GM19240 (cell line): ENCODE results near the gene BMP7.

Source experiments
- DNase-seq: peaks from one replicate; pipeline ENCODE4 v3.0.0; 2011; ENCODE audit warnings: low spot score; ENCODE audit not compliant: insufficient read length

The BMP7 gene

DNA sequence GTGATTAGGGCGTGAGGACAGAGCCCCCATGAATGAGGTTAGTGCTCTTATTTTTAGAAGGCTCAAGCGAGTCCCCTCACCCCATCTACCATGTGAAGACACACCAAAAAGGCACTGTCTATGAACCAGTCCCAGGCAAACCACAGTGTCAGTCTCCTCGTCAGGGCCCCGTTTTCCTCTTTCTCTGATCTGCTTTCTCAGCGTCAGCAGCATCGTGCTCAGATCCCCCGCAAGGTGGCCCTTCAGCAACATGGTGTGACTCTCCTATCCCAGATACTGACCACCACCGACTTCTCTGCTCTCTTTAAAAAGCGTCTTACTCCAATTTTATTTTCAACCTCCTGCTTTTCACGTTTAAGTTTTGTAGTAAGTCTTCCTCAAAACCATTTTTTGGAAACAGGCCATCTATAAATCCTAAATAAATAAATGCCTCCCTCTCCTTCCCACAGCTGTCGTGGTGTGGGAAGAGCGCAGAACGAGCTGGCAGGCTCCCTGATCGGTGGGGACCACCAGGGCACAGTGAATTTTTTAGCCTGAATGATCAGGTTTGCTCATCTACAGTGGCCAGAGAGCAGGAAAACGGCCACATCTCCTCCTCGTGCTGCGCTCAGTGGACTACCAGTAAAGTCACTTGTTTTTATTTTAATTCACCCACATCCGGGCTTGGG lies 113.1 kb downstream of the BMP7 start:
- no peak for DNase-seq

DNA sequence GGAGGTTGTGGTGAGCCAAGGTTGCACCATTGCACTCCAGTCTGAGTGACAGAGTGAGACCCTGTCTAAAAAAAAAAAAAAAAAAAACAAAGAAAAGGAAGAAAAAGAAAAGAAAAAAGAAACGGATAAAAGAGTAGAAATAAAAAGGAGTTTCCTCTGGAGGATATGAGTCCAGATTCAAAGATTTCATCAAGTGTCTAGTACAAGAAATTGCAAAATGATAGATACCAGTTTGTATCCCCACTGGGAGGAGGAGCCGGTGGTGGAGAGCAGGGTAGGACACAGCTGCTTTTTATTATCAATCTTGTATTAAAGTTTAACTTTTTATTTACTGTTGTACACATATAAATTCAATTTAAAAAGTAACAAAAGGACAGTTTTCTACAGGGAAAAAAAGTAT lies 113.9 kb downstream of the BMP7 start:
- DNase-seq = no peak

DNA sequence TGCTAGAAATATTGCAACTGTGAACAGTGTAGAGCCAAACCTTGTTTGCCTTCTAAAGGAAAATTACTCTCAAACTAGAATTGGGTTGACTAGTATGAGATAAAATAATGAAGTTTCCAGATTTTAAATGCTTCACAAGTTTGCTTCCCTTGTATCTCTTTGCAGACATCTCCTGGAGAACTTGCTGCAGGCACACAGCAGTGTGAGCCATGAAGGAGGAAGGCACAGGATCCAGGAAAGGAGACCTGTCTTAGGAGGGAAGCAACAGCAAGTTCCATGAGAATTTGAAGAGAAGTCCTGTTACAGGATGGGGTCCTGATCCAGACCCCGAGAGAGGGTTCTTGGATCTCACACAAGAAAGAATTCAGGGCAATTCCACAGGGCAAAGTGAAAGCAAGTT lies 115.9 kb downstream of the BMP7 start:
- DNase-seq = no peak

DNA sequence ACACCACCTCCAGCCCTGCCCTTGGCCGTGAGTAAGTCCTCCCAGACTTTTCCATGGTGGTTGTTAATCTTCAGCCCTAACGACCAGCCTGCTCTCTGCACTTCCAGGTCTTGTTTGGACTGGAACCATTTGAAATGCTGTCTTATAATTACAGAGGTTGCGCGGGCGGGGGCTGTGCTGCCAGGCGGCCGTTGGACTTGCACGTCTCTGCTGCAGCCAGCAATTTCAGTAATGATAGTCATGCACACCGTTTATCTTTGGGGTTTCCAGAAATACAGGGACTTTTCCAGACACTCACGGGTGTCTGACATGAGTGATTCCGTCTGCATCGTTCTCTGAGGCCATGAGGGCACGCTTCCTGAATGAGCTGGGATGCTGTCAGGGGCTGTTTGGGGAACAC lies 118.2 kb downstream of the BMP7 start:
- no peak for DNase-seq

DNA sequence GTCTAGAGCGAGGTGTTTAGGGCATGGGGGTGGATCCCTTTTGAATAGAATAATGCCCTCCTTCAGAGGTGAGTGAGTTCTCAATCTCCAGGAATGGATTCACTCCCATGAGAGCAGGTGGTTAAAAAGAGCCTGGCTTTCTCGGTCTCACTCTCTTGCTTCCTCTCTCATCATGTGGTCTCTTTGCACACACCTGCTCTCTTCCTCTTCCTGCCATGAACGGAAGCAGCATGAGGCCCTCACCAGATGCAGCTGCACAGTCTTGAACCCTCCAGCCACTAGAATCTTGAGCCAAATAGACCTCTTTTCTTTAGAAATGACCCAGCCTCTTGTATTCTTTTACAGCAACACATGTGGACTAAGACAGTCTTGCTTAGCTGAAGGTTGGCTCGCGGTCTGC lies 119.3 kb downstream of the BMP7 start:
- no peak for DNase-seq

DNA sequence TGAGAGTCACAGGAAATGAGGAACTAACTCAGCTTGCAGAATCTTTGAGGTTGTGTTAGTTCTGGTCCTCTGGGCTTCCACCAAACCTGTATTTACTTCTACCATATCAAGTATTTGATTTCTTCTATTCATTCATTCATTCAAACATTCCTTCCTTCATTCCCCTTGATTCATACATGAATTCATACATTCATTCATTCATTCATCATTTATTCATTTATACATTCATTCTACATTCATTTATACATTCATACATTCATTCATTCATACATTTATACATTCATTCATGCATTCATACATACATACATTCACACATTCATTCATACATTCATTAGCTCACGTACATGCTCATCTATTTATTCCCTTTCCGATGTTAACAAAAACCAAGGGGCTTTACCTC lies 120.3 kb downstream of the BMP7 start:
- no peak for DNase-seq

DNA sequence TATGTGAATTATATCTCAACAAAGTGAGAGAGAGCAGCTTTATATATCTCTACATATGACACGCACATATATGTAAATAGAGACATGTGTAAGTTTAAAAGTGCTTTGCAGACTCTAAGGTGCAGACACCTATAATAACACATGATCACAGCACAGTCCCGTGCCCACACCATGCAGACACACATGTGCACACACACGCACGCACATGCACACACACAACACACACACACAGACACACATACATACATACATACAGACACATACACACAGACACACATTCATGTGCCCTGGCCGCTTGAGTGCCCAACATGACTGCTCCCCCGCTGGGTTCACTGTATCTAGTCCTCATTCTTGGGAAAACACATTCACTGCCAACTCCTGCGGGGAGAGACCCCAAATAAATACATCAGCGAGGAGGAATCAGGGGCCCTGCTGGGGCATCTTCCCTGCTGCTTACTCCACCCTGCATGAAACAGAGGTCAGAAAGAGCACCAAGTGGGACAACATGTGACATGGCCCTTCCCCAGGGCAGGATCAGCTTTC lies 121.3 kb downstream of the BMP7 start:
- no peak for DNase-seq

DNA sequence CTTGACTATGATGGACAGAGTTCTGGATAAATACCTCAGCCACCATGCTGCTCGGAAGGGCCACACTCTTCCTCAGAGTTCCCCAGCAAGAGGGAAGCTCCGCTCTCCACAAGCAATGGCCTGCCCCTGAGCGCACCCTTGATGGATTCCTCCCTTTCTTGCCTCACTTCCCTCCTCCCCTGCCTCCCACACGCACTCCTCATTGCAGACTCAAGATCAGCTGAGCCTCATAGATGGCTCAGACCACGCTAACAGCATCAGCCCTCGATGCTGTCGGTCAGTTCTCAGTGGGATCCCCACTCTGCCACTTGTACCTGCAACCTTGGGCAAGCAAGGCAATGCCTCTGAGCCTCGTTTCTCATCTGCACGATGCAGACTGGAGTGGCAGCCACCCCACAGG lies 123.3 kb downstream of the BMP7 start:
- no peak for DNase-seq

DNA sequence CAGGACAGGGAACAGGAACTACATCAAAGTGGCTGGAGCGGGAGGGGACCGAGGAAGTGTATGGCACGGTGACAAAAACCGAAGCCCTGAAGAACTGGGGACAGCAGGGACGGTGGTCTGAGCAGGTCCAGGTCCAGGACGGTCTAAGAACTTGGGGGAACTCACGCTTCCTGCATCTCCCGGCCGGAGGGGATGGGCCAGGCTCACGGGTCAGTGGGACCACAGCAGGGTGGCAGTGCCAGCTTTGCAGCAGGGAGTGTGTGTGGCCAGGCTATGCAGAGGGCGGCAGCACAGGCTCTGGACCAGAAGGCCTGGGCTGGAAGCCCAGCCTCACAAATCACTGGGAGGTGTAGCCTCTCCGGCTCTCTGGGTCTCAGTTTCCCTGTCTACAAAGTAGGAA lies 123.8 kb downstream of the BMP7 start:
- DNase-seq = no peak

DNA sequence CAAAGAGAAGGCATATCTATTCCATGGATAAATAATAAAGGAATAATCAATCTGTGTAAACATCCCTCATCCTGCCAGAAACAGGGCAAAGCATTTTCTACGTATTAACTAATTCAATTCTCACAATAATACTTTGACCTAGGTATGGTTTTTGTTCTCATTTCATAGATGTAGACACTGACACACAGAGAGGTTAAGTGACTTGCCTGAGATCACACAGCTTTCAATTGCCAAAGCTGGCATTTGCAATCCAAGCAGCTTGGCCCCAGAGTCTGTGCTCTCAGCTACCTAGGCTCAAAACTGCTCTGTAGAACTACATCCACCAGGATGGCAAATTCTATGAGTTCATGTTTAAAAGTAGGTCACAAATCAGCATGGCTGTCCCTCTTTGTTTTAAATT lies 124.9 kb downstream of the BMP7 start:
- DNase-seq = no peak

DNA sequence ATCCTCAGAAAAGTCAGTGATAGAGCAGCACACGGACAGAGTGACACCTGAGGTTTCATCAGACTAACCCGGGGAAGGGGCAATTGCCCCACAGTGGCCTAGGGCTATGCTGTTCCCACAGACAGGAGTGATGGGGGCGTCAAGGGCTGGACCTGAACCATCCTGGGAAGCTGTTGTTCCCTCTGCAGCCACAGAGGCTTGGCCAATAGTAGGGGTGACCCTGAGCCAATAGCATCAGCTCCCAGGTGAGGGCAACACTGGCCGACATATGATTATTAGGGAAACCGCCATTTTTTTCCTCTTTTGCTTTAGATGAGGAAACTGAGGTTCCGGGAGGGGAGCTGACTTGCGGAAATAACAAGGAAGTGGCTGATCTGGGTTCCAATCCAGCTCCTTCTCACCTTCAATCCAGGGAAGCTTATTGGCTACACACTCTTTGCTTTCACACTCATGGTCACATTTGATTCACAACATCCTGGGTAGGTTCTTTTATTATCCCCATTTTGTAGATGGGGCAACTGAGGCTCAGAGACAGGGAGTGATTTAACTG lies 126.0 kb downstream of the BMP7 start:
- DNase-seq = no peak

DNA sequence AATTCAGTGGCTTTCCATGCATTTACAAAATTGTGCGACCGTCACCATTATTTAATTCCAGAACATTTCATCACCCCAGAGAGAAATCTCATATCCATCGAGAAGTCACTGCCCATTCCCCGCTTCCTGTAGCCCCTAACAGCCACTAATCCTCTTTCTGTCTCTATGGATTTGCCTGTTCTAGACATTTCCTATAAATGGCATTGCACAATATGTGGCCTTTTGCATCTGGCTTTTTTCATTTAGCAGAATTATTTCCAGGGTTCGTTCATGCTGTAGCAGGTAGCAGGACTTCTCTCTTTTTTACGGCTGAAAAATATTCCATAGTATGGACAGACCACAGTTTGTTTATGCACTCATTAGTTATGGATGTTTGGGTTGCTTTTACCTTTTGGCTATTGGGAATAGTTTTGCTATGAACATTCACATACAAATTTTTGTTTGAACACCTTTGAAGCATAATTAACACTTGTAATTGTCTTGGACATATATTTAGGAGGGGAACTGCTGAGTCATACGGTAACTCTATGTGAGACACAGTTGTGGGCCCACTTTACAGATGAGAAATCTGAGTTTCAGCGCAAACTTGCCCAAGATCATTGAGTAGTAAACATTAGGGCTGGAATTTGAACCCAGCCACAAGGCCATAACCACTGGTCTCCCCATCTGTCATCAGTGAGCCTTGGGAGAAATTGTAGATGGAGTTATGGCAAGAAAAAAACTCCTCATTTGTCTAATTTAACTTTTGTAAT lies 126.9 kb downstream of the BMP7 start:
- no peak for DNase-seq

DNA sequence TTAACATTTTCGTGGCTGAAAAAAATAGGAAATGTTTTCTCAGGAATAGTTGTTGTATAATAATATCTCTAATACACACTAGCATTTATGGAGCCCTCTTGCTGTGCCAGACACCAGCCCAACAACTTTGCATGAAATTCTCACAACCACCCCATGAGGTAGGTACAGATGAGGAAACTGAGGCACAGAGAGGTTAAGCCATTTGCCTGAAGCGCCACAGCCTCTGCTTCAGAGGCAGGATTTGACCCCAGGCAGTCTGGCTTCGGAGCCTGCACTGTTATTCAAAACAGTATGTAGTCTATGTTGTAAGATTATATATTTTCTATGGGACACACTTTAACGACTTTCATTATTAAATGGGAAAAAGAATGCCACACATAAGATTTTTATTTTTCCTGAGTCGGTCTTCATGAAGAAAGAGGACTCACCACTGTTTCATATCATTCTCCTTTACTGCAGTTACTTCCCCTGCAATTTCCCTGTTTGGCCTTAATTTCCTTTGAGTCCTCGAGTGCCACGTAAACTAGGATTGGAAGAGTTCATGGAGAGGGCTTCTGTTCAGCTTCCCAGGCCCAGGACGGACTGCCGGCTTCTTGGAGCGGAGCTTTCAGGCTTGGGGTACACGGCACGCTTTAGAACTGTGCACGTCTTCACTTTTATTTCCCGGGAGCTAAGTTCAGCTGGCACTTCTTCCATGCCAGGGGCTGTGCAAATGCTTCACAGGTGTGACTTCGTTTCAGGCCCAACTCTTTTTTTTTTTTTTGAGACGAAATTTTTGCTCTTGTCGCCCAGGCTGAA lies 128.0 kb downstream of the BMP7 start:
- DNase-seq = no peak

DNA sequence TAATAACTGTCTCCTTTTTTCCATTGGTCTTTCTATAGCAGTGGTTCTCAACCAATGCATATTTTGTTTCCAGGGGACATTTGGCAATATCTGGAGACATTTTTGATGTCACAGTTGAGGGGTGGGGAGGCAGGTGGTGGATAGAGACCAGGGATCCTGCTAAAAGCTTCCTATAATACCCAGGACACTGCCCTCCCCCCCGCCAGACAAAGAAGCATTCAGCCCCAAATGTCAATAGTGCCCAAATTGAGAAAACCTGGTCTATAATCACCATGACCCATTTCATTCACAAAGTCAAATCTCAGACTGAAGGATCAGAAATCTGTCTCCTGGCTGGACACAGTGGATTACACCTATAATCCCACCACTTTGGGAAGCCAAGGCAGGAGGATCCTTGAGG lies 128.8 kb downstream of the BMP7 start:
- DNase-seq = no peak

DNA sequence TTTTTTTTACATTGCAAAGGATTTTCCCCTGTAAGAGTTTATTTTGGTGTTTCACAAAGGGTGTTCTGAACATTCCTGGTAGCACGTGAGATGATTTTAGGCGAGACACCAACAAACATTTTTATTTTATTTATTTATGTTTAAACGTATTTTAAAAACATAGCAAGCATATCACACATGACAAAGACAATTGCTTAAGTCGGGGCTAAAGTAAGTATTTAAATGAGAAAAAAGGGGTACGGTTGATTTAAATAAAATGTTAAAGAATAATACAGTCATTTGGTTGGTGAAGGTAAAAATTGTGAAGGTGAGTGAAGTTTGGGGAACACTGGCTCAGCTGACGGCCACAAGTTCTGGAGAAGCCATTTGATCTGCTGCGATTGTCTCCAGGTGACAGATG lies 129.7 kb downstream of the BMP7 start:
- no peak for DNase-seq

DNA sequence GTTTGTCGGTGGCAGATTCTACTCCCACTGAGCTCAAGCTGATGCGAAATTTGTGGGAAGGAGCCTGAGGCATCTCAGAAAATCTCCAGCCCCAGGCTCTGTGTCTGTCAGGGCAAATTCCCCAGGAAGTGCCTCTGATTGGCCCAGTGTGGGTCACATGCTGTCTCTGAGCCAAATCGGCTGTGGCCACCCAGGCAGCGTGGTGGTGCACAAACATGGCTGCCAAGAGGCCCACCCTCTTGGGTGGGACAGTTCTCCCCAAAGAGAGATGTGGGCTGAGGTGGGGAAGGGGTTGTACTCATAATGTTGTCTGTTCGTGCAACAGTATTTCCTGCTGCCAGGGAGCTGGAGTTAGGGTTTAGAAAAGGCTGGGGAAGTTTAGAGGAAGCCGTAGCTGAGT lies 130.6 kb downstream of the BMP7 start:
- no peak for DNase-seq

DNA sequence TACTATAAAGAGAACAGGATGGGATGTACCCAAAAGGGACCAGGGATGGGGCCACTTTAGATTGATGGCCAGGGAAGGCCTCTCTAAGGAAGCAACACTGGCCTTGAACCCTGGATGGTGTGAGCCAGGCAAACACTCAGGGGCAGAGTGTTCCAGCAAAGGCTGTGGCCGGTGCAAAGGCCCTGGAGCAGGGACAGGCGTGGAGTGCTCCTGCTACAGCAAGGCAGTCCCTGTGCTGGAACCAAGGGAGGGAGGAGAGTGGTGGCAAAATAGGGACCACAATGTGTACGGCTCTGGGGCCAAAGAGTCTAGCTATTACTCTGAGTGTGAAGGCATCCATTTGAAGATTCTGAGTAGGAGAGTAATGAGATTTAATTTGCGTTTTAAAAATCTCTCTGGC lies 131.6 kb downstream of the BMP7 start:
- DNase-seq = no peak

DNA sequence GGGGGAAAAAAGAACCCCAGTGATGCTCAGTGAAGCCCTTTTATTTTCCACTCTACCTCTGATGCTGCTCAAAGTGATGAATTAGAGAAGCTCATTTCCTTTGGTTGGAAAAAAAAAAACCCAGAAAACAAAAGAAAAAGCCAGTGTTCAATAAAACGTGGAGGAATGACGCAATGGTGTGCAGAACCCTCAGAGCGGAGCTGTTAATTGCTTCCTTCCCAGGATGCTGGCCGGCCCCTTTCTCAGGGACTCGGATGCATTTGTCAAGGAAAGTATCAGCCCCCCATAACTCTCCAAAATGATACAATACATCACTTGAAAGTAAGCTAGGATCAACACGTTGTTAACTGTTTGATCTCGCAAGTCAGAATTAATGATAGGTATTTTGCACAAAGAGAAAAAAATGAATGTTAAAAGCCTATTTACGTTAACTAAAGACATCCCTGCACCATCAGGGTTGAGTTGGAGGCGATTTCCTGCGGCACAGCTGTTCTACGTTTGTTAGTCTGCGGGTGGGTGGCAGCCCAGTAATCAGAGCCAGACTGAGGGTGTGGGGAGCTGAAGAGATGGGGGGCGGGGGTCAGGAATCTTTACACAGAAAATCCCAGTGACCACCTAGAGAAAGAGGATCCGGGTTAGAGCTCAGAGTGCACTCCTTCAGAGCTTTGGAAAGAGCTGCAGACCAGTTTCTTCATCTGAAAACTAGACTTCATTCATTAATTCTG lies 132.4 kb downstream of the BMP7 start:
- no peak for DNase-seq

DNA sequence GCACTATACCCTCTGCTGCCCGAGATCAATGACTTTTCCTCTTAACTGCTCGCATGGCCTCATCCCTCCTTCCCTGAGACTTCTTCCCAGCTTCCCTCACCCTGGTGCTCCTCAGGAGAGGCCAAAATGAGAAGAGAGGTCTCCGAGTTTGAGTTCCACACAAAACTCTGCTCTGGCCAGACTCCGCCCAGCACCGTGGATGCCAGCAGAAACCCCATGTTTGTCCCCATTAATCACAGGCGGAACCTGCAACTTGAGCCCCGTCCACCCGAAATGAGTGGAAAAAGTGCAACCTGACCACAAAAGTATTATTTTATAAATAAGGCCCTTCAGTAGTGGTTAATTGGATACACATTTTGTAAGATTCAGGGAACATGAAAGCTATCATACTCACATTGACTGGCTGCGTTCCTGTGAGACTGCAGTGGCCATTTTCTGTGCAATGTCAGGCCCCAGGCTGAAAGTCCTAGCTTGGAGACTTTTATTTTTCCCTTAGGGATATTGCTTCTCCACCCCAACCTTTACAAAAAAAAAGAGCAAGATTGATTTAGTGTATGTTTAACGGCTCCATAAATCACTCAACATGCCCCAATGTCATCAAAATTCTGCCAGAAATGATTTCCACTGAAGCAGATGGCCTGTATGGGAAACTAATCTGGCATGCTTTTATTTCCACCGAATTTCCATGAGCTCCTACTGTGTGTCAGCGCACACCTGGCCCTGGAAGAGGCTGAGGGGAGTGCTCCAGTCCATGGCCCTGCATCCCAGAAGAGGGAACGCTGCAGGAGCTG lies 134.6 kb downstream of the BMP7 start:
- DNase-seq = no peak

DNA sequence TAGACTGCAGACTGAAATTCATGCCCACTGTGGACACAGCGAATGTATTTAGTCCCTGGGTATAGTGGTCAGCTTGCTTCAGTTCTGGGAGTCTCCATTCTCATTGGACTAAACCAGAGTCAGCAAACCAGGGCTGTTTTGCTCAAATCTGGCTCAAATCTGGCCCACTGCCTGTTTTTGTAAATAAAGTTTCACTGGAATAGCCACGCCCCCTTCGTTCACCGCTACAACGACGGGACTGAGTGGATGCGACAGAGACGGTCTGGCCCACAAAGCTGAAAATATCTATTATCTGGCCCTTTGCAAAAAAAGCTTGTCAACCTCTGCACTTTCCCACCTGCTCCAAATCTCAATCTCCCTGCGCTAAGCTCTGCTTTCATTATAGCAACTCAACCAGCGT lies 135.4 kb downstream of the BMP7 start:
- DNase-seq = no peak
